Calu3 (cell line): ENCODE measurements around the gene BMPR2. TPM values are rescaled to one million over a fixed set of nuclear protein-coding genes. Genes with fewer than 3 reads are reported as not detected.

ENCODE experiments used
- BruUV-seq: library from RNA; stranded (reverse); fragments of 400-500 nt; replicated peaks from 2 replicates; lab custom pipeline; 2021; lab: Mats Ljungman, UMichigan
- CTCF ChIA-PET: fragments of 300-600 bp; sonication (Branson Sonifier 250); formaldehyde crosslinking; loops from one replicate; lab custom pipeline; 2022; ENCODE audit warnings: antibody characterized with exemption; lab: Charles Lee
- DNase-seq: peaks from one replicate; pipeline ENCODE4 v3.0.0; 2022
- H3K27ac Mint-ChIP-seq: one replicate; pipeline ENCODE4 v1.8.0; 2022; ENCODE audit warnings: mixed read lengths; ENCODE audit not compliant: unreplicated experiment
- H3K27me3 Mint-ChIP-seq: one replicate; pipeline ENCODE4 v1.8.0; 2022; ENCODE audit warnings: mixed read lengths; ENCODE audit not compliant: unreplicated experiment
- H3K36me3 Mint-ChIP-seq: one replicate; pipeline ENCODE4 v1.8.0; 2022; ENCODE audit warnings: mild to moderate bottlenecking, moderate library complexity, mixed read lengths; ENCODE audit not compliant: insufficient read depth, unreplicated experiment
- H3K4me1 Mint-ChIP-seq: one replicate; pipeline ENCODE4 v1.8.0; 2022; ENCODE audit warnings: mild to moderate bottlenecking, low read depth, mixed read lengths; ENCODE audit not compliant: unreplicated experiment
- H3K4me3 Mint-ChIP-seq: one replicate; pipeline ENCODE4 v1.8.0; 2022; ENCODE audit warnings: mild to moderate bottlenecking, low read depth, moderate library complexity, mixed read lengths; ENCODE audit not compliant: unreplicated experiment
- H3K9me3 Mint-ChIP-seq: one replicate; pipeline ENCODE4 v1.8.0; 2022; ENCODE audit warnings: low read depth, mixed read lengths; ENCODE audit not compliant: unreplicated experiment
- intact Hi-C: fragments of 100-400 bp; cut with micrococcal nuclease; formaldehyde crosslinking; loops from one replicate; pipeline ENCODE4 v1.10.0; 2022; ENCODE audit not compliant: unreplicated experiment
- total RNA-seq: library from RNA; stranded (reverse); gene quantifications from 2 replicates; pipeline ENCODE4 v1.2.3, GENCODE V29; 2022
- TF ChIP-seq, protein P1 (sequence below): fragments of 200-600 bp; IDR thresholded peaks from one replicate; pipeline ENCODE4 v1.8.0; 2022; ENCODE audit warnings: antibody characterized with exemption; ENCODE audit not compliant: unreplicated experiment

BMPR2 gene
- total RNA-seq, 1 experiment from 2014 or later = 50.1 TPM

DNA sequence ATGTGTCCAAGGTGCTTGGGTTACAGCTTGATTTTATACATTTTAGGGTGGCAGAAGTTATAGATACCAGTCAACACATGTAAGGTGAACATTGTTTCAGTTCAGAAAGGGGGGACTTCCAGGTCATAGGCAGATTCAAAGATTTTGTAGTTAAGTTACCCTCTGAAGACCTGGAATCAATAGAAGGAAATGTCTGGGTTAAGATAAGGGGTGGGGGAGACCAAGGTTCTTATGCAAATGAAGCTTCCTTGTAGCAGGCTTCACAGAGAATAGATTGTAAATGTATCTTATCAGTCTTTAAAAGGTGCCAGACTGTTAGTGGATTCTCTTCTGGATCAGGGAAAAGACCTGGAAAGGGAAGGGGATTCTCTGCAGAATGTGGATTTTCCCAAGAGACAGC is 42.4 kb downstream of the BMPR2 start:
- Mint-ChIP-seq H3K27me3 (no peaks in the 10 kb centered on the region), H3K4me3 (no peak overlapping the region), H3K36me3 (no peaks in the 10 kb centered on the region), H3K4me1 (peaks cover 12% of the 10 kb centered on the region), H3K27ac (no peak overlapping the region), H3K9me3 (no peaks in the 10 kb centered on the region)
- intact Hi-C loops = loop anchor here (10.0 kb wide), 1 partner anchor 116 kb away; no protein-coding TSS in a partner anchor
- TF ChIP-seq, protein P1, sequence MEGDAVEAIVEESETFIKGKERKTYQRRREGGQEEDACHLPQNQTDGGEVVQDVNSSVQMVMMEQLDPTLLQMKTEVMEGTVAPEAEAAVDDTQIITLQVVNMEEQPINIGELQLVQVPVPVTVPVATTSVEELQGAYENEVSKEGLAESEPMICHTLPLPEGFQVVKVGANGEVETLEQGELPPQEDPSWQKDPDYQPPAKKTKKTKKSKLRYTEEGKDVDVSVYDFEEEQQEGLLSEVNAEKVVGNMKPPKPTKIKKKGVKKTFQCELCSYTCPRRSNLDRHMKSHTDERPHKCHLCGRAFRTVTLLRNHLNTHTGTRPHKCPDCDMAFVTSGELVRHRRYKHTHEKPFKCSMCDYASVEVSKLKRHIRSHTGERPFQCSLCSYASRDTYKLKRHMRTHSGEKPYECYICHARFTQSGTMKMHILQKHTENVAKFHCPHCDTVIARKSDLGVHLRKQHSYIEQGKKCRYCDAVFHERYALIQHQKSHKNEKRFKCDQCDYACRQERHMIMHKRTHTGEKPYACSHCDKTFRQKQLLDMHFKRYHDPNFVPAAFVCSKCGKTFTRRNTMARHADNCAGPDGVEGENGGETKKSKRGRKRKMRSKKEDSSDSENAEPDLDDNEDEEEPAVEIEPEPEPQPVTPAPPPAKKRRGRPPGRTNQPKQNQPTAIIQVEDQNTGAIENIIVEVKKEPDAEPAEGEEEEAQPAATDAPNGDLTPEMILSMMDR = no peak
- DNase-seq = no peak
- CTCF ChIA-PET = interaction anchor here (0.7 kb wide), 1 partner anchor 480 kb away, joined by 3 read pairs; no protein-coding TSS in a partner anchor
- no TSS peak for BruUV-seq

DNA sequence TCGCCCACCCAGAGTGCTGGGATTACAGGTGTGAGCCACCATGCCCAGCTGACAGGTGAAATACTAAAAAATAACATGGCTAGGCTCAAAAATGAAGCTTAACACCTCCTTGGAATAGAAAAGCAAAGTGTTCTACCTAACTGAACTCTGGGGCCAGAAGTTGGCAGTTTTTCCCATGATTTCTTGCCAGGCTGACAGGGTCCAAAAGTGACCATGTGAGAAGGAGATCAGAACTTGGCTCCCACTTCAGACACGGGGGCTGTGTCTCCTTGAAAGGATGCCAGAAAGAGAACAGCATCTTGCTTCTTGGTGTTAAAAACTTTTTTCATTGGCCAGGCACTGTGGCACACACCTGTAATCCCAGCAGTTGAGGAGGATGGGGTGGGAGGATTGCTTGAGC is 47.0 kb downstream of the BMPR2 start:
- no TSS peak for BruUV-seq
- Mint-ChIP-seq H3K4me1 (peaks cover 7% of the 10 kb centered on the region), H3K27me3 (no peaks in the 10 kb centered on the region), H3K27ac (no peak overlapping the region), H3K36me3 (no peaks in the 10 kb centered on the region), H3K9me3 (peaks cover under 1% of the 10 kb centered on the region), H3K4me3 (no peak overlapping the region)
- CTCF ChIA-PET = no interaction called here
- TF ChIP-seq, protein P1 = no peak
- DNase-seq = no peak
- intact Hi-C loops = no loop called here

DNA sequence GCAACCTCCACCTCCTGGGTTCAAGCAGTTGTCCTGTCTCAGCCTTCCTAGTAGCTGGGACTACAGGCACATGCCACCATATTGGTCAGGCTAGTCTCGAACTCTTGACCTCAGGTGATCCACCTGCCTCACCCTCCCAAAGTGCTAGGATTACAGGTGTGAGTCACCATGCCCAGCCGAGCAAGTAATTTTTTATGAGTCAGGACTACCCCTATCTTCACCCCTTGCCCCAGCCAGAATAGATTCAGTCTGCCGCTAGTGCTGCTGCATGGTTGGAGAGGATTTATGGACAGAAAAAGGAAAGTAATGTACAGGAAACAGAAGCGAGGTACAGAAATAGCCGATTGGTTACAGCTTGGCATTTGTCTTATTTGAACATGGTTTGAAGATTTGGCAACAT is 48.9 kb downstream of the BMPR2 start:
- Mint-ChIP-seq H3K27me3 (no peaks in the 10 kb centered on the region), H3K9me3 (peaks cover 10% of the 10 kb centered on the region), H3K36me3 (no peaks in the 10 kb centered on the region), H3K4me3 (no peak overlapping the region), H3K27ac (no peak overlapping the region), H3K4me1 (no peaks in the 10 kb centered on the region)
- TF ChIP-seq, protein P1 = no peak
- DNase-seq = no peak
- intact Hi-C loops = no loop called here
- BruUV-seq = no TSS peak
- CTCF ChIA-PET = no interaction called here

DNA sequence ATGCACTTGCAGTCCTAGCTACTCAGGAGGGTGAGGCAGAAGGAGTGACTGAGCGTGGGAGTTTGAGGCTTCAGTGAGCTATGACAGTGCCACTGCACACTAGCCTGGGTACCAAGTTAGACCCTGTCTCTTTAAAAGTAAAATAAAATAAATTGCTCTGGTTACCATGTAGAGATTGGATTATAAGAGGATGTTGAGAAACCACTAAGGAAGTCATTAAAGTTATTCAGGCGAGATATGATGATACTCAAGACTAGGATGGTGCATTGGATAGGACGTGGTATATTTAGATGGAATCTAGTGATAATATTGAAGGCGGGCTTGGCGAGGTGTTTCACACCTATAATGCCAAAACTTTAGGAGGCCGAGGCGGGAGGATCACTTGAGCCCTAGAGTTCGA is 50.6 kb downstream of the BMPR2 start:
- Mint-ChIP-seq H3K4me3 (no peak overlapping the region), H3K4me1 (no peaks in the 10 kb centered on the region), H3K9me3 (peaks cover 10% of the 10 kb centered on the region), H3K27me3 (no peaks in the 10 kb centered on the region), H3K36me3 (no peaks in the 10 kb centered on the region), H3K27ac (no peak overlapping the region)
- DNase-seq = no peak
- TF ChIP-seq, protein P1 = no peak
- intact Hi-C loops = no loop called here
- CTCF ChIA-PET = interaction anchor here (0.8 kb wide), 1 partner anchor 518 kb away, joined by 3 read pairs; no protein-coding TSS in a partner anchor
- no TSS peak for BruUV-seq
